HepG2 (cell line): ENCODE results near the gene ZNF500. TPM values are rescaled to one million over a fixed set of nuclear protein-coding genes. Genes with fewer than 3 reads are reported as not detected.

Experiments
- BORCS8-MEF2B ChIP-seq: sonication (generic); formaldehyde crosslinking; IDR thresholded peaks from 2 replicates; pipeline ENCODE4 v1.8.0; 2022; ENCODE audit warnings: mild to moderate bottlenecking, missing genetic modification reagents
- CBX5 ChIP-seq: sonication (generic); formaldehyde crosslinking; IDR thresholded peaks from 2 replicates; pipeline ENCODE4 v1.4.0; 2020; ENCODE audit warnings: missing genetic modification reagents, borderline replicate concordance
- ETV5 ChIP-seq: IDR thresholded peaks from 2 replicates; pipeline ENCODE4 v1.6.1; 2018; ENCODE audit warnings: missing biosample characterization, missing genetic modification reagents, inconsistent platforms, borderline replicate concordance
- HNF1B ChIP-seq: sonication (generic); formaldehyde crosslinking; IDR thresholded peaks from 2 replicates; pipeline ENCODE4 v1.5.1; 2020; ENCODE audit warnings: mild to moderate bottlenecking, moderate library complexity, missing genetic modification reagents
- HNRNPK ChIP-seq: fragments of 200-400 bp; formaldehyde crosslinking; IDR thresholded peaks from 2 replicates; pipeline ENCODE4 v1.6.1; 2018; ENCODE audit warnings: low read length, low read depth, moderate library complexity, mild to moderate bottlenecking; ENCODE audit not compliant: poor library complexity, severe bottlenecking
- POLR2AphosphoS2 ChIP-seq: IDR thresholded peaks from 2 replicates; pipeline ENCODE4 v1.6.1; 2011; ENCODE audit warnings: low read depth, low read length, improper control_type of control experiment
- PRMT3 ChIP-seq: sonication (generic); formaldehyde crosslinking; IDR thresholded peaks from 2 replicates; pipeline ENCODE4 v1.8.1; 2022; ENCODE audit warnings: low read depth, mild to moderate bottlenecking, moderate library complexity, missing genetic modification reagents, borderline replicate concordance
- SALL1 ChIP-seq: sonication (generic); formaldehyde crosslinking; IDR thresholded peaks from 2 replicates; pipeline ENCODE4 v1.8.0; 2022; ENCODE audit warnings: mild to moderate bottlenecking, missing genetic modification reagents
- SP140L ChIP-seq: sonication (generic); formaldehyde crosslinking; IDR thresholded peaks from 2 replicates; pipeline ENCODE4 v1.4.0; 2020; ENCODE audit warnings: missing genetic modification reagents, borderline replicate concordance
- SSRP1 ChIP-seq: IDR thresholded peaks from 2 replicates; pipeline ENCODE4 v1.6.1; 2016; ENCODE audit warnings: control low read depth
- ZBED4 ChIP-seq: sonication (generic); formaldehyde crosslinking; IDR thresholded peaks from 2 replicates; pipeline ENCODE4 v1.4.0; 2020; ENCODE audit warnings: missing genetic modification reagents, borderline replicate concordance
- ZNF207 ChIP-seq: fragments of 450-650 bp; IDR thresholded peaks from 2 replicates; pipeline ENCODE4 v1.6.1; 2016; ENCODE audit warnings: antibody characterized with exemption, borderline replicate concordance
- ZNF260 ChIP-seq: sonication (generic); formaldehyde crosslinking; IDR thresholded peaks from 2 replicates; pipeline ENCODE4 v1.4.0; 2020; ENCODE audit warnings: missing genetic modification reagents, low read depth, mild to moderate bottlenecking, borderline replicate concordance
- ZNF275 ChIP-seq: sonication (generic); formaldehyde crosslinking; IDR thresholded peaks from 2 replicates; pipeline ENCODE4 v1.8.0; 2022; ENCODE audit warnings: missing genetic modification reagents, mild to moderate bottlenecking, inconsistent platforms, borderline replicate concordance
- ZNF276 ChIP-seq: sonication (generic); formaldehyde crosslinking; IDR thresholded peaks from 2 replicates; pipeline ENCODE4 v1.4.0; 2020; ENCODE audit warnings: mild to moderate bottlenecking, low read depth, missing genetic modification reagents
- ZNF34 ChIP-seq: sonication (generic); formaldehyde crosslinking; IDR thresholded peaks from 2 replicates; pipeline ENCODE4 v1.4.0; 2020; ENCODE audit warnings: mild to moderate bottlenecking, missing genetic modification reagents, borderline replicate concordance
- ZNF572 ChIP-seq: sonication (generic); formaldehyde crosslinking; IDR thresholded peaks from 2 replicates; pipeline ENCODE4 v1.5.1; 2020; ENCODE audit warnings: mild to moderate bottlenecking, missing genetic modification reagents
- ZNF577 ChIP-seq: sonication (generic); formaldehyde crosslinking; IDR thresholded peaks from 2 replicates; pipeline ENCODE4 v1.4.0; 2020; ENCODE audit warnings: mild to moderate bottlenecking, low read depth, missing genetic modification reagents, borderline replicate concordance
- ZNF761 ChIP-seq: sonication (generic); formaldehyde crosslinking; conservative IDR thresholded peaks from 2 replicates; pipeline ENCODE4 v1.4.0; 2020; ENCODE audit warnings: mild to moderate bottlenecking, missing genetic modification reagents
- polyA plus RNA-seq, 8 experiments: library from polyadenylated mRNA; depleted of rRNA in 3 of 8; stranded (reverse) in 7 of 8; unstranded in 1 of 8; fragments of >200 nt; fragmentation: Illumina TruSeq in 4 of 8; extraction: Trizol in 4 of 8; gene quantifications; 2 replicates each; pipeline versions ENCODE4 v1.2.1 to v1.2.3, GENCODE V29; 2011 to 2016; ENCODE audit warnings: low read depth in 4 of 8, missing spikeins in 1 of 8, mixed read lengths in 1 of 8; ENCODE audit not compliant: insufficient read depth in 1 of 8
- total RNA-seq, 5 experiments: library from RNA; depleted of rRNA; stranded (reverse); fragments of >200 nt; fragmentation: Illumina TruSeq; extraction: Trizol; gene quantifications; 2 replicates each; pipeline ENCODE4 v1.2.3, GENCODE V29; 2016; ENCODE audit warnings: low read depth in 1 of 5

Gene ZNF500
- total and polyA plus RNA-seq, 2 of the 13 experiments (the other 11 are each of a cell fraction or from before 2014, with no cell fraction given) = 6.1 to 12.2 TPM

GRCh38 chr16:4766875-4767628, at the start of gene ZNF500 (continued):
- TF ChIP-seq ZNF276 (CRISPR knock-in tag) (no peak), PRMT3 (no peak), SP140L (CRISPR knock-in tag) (no peak), ZNF207 (no peak), ZNF577 (CRISPR knock-in tag) (no peak), ZNF761 (CRISPR knock-in tag) (0 out of 2 replicates have a peak, but pooled peaks have one; percentile 40), HNF1B (CRISPR knock-in tag) (no peak; the same call in 1 of the 2 replicates), ETV5 (CRISPR knock-in tag) (peak; percentile 54; the same call in 1 of the 2 replicates), BORCS8-MEF2B (CRISPR knock-in tag) (peak; percentile 46; the same call in 1 of the 2 replicates), SSRP1 (peak; percentile 51; the same call in 1 of the 2 replicates), ZNF572 (CRISPR knock-in tag) (no peak), ZNF260 (CRISPR knock-in tag) (no peak), ZBED4 (CRISPR knock-in tag) (0 out of 2 replicates have a peak, but pooled peaks have one; percentile 24), POLR2AphosphoS2 (no peak), ZNF34 (CRISPR knock-in tag) (no peak), SALL1 (CRISPR knock-in tag) (peak; percentile 74), ZNF275 (CRISPR knock-in tag) (peak; percentile 79; the same call in 1 of the 2 replicates), HNRNPK (peak; percentile 34), CBX5 (no peak; the same call in none of the 2 replicates)
